Measurements from ENCODE around the gene ACIN1.
A peak's percentile ranks its signal among the peaks of the same experiment; 100 is the strongest.

Gene ACIN1

GRCh38 chr14:23058654-23059504 lies 36.1 kb downstream of the ACIN1 start:
- DNase-seq (ENCODE audit: low read depth in 2 of 2) = no peak

DNA sequence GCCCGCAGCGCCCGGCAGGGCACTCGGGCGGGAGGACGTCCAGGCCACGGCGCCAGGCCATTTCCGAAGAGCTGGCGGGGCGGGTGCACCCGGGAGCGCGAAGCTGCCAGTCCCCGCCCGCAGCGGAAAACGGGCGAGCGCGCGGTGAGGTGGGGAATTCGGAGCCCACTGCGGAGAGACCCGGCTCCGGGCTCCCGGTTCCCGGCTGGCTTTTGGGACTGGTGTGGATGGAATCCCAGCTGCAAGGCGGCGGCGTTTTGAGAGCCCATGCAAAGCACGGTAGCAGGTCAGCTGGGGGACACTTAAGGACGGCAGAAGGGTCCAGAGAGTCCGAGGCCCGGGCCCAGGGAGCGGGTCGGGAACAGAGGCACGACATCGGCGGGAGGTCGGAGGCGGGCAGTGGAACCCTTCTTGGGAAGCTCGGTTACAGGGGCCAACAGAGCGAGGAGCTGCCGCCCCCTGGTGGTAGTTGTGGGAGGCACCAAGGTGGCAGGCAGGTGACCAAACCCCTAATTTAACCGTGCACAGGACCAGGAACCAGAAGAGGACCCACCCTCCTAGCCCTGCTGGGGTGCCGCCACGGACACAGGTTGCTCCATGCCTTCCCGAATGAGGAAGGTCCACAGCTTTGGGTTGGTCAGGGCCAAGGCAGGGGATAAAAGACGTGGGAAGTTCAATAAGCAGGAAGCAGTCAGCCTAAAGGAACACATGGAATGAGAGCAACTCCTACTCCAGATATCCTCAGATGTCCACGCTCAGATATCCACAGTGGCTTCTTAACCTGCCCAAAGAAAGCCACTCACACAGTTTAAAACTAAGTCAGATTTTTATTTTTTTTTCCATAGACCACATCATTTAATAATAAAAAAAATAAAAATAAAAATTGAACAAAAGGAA lies 36.9 kb downstream of the ACIN1 start:
- DNase-seq (ENCODE audit: low read depth in 2 of 2) = peak; percentile 46 to 61

- peak; percentile 32 to 35 for DNase-seq (ENCODE audit: low read depth in 2 of 2)
Measured at GRCh38 chr14:23056956-23057756, 37.8 kb downstream of the ACIN1 start, which contains the start of gene CDH24. Gene CDH24 (minus strand): TSS chr14:23057520. CDS start chr14:23055733, 1,787 bp downstream.

GRCh38 chr14:23056145-23056955 lies 38.6 kb downstream of the ACIN1 start:
- DNase-seq (ENCODE audit: low read depth in 2 of 2) = peak; percentile 15 to 30

- no peak for DNase-seq (ENCODE audit: low read depth in 2 of 2)
Measured at GRCh38 chr14:23055621-23056144, 39.3 kb downstream of the ACIN1 start.

DNA sequence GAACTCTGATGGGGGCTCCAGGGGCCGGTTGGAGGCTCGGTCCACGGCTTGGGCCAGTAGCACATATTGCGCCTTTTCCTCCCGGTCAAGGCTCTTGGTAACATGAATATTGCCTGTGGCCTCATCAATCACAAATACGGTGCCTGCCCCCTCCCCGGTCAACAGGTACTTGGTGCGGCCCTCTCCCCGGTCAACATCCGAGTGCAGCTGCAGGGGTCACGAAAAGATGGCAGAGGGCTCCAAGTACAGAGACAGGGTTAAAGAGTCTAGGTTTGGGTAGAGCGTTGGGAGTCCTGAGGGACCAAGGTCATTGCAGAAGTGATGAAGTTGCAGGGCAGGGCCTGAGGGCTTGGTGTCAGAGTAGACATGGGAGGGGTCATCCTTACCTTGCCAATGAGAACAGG lies 39.8 kb downstream of the ACIN1 start:
- no peak for DNase-seq (ENCODE audit: low read depth in 2 of 2)

DNA sequence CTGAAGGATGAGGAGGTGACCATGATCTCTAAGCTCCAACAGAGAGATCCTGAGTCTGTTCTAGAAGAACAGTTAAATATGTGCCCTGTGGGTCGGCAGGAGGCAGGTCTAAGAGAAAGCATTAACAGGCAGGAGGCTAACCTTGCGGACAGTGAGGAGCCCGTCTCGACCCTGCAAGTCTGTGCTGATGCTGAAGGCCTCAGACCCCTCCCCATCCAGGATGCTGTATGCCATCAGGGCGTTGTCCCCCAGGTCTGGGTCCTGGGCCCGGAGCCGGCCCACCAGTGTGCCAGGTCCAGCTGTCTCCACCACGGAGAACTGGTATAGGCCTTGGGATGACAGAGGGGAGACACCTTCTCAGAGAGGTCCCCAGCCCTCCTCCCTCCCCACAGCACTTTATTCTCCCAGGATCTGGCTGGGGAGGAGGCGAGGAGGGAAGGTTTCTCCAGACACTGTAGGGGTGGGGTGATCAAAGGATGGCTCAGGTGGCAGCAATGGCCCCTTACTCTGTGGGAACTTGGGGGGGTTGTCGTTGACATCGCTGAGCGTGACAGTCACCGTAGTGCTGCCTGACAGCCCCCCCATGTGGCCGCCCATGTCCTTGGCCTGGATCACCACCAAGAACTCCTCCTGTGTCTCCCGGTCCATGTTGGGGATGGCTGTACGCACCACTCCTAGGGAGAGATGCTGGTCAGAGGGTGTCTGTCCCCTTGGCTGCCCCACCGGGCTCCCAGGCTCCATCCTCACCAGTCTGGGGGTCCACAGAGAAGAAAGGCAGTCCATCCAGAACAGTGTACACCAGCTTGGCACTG lies 40.7 kb downstream of the ACIN1 start:
- no peak for DNase-seq (ENCODE audit: low read depth in 2 of 2)

DNA sequence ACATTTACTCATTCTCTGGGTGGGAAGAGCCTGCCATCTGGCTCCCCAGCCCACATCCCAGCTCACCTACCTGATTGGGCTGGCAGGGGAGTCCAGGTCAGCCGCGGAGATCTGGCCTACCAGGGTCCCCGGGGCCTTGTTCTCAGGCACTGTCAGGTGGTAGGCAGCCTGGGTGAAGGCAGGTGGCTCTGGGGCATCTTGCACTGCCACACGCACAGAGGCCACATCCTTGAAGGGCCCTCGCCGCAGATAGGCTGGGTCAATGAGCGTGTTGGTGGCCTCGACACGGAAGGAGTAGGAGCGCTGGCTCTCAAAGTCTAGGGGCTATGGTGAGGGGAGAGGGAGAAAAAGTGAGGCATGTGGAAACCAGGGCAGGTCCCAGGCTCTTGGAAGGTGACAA lies 41.5 kb downstream of the ACIN1 start:
- DNase-seq (ENCODE audit: low read depth in 2 of 2) = no peak

- no peak for DNase-seq (ENCODE audit: low read depth in 2 of 2)
Measured at GRCh38 chr14:23052671-23053070, 42.3 kb downstream of the ACIN1 start.

DNA sequence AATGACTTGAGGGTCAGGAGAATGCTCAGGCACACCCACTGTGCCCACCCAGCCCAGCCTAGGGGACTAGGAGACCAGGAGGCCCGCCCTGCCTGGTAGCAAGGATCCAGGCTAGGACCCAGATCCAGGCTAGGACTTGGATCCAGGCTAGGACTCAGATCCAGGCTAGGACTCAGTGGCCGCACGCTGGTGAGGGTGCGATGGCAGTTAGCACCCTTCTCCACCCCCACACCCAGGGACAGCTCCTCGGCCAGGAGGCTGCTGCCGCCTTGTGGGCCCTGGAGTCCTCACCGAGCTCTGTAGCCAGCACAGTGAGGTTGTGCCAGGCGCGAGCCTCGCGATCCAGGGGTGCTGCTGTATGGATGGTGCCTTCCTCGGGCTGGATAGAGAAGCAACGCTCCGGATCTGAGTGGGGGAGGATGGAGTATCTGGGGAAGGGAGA lies 42.7 kb downstream of the ACIN1 start:
- DNase-seq (ENCODE audit: low read depth in 2 of 2) = no peak

DNA sequence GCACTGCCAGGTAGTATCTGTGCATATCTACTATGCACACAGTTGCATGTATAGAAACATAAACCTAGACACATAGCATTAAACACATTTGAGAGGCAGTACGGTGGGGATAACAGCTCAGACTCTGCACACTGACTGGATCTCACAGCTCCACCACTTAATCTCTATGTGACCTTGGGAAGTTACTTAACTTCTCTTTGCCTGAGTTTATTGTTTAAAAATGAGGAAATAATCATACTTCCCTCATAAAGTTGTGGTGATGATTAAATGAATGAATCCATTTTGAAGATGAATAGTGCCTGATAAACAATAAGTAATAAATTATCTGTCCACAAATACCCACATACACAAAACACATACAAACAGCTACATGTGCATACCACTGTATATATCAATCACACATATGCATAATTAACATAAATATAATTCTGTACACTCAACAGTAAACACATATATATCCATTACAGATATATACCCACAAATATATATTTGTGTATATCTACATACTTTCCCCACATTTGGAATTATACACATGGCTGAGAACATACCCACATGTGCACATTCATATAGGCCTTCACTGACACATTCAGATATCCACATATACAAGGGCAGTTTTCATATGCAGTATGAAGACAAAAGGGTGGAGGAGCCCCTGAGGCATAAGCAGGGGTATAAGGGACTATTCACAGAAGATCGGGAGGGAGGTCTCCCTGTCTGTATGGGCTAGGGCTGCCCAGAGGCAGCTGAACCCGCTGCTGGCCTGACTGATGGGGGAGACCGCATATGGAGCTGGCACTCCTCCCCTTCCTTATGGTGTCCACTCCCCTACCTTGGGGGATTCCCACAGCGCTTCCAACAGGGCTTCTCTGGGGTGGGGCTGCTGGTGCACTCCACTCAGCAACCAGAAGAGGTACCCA lies 43.5 kb downstream of the ACIN1 start:
- DNase-seq (ENCODE audit: low read depth in 2 of 2) = no peak

GRCh38 chr14:23049011-23049410 lies 45.9 kb downstream of the ACIN1 start:
- no peak for DNase-seq (ENCODE audit: low read depth in 2 of 2)

DNA sequence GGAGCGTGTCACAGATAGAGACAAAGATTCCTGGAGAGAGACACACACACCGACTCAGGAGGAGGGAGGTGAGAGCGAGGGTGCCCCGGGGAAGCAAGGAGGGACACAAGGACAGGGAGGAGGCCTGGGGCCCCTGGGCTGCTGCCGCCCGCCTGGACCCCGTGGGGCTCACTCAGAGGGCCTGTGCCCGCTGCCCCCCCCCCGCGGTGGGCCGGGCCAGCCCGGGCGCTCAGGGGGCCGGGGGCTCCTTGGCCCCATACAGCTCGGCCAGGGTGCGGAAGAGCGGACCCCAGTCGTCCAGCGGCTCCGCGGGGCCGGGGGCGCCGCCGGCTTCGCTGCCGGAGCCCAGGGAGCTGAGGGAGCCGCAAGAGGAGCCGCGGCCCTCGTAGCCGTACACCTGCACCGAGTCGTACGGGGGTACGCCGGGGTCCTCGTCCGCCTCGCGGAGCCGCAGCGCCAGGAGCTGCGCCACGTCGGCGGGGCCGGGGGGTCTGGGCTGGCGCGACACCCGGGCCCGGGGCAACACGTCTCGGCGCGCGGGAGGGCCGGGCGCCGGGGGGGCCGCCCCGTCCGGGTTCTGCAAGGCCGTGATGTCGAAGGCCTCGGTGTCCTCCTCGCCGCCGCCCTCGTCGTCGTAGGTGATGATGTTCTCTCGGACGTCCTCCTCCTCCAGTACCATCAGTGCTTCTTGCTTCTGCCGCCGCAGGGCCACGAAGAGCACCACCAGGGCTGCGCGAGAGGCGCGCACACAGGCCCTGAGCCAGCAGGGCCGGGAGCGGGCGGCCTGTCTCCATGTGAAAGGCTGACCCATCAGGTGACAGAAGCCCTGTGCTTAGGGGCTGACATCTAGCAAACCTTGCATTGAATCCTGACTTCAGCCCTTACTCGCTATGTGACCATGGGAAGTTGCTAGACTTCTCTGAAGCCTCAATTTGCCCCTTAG lies 46.9 kb downstream of the ACIN1 start:
- no peak for DNase-seq (ENCODE audit: low read depth in 2 of 2)

GRCh38 chr14:23047034-23047634 lies 47.8 kb downstream of the ACIN1 start:
- no peak for DNase-seq (ENCODE audit: low read depth in 2 of 2)

- DNase-seq (ENCODE audit: low read depth in 2 of 2) = no peak
Measured at GRCh38 chr14:23045419-23046357, 49.2 kb downstream of the ACIN1 start.

DNA sequence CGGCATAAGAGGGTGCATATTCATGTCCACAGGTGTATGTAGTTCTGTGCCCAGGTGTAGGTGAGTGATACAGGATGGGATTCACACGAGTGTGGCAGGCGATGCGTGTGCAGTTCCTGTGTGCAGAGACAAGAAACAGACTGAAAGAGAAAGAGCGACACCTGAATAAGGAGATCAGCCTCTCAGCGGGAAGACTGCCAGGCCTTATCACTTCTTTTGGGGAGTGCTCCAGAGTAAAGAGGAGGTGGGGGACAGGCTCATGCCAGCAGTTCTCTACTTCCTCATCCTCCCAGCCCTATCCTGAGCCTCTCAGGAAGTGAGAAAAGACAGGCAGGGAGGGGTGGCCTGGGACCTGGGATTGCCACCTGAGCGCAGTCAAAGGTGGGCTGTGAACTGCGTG lies 50.1 kb downstream of the ACIN1 start:
- DNase-seq (ENCODE audit: low read depth in 2 of 2) = no peak
